OCI-M2 (cell line): ENCODE results near the gene ASXL2.
"Not testable (repeated sequence)": the region's sequence is repeated elsewhere in the genome, so short reads cannot be mapped to it uniquely, and the experiment has no call there.

ENCODE experiments used
- DNase-seq: peaks from one replicate; lab custom pipeline; 2025; ENCODE audit not compliant: unreplicated experiment; lab: John Stamatoyannopoulos, UW

ASXL2 gene

DNA sequence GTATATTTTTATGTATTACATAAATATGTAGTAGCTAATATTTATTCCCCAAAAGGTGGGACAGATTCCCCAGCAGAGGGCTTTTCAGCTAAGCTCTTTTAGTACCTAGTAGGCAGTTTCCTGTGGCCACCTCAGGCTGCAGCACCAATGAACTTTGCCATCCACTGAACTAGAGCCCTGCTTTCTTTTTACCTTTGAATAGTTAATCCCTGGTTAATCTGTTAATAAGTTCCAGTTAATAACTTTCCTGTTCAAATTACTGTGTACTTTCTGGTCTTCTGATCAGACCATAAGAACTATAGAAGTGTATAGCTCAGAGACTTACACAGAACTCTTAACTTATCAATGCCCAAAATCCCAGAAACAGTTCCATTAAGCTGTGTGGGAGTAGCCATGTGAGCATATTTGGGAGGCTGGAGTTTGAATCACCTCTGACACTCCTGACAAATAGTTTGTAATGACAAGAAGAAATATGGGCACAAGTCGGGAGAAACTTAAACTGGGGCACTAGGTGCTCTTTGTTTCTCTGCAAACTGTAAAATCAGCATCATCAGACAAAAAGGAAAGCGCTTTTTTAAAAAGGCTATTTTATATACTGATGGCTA lies 40.0 kb downstream of the ASXL2 start:
- no peak for DNase-seq

- DNase-seq, result no peak
Observed at GRCh38 chr2:25835906-25836305, 42.4 kb downstream of the ASXL2 start.

DNA sequence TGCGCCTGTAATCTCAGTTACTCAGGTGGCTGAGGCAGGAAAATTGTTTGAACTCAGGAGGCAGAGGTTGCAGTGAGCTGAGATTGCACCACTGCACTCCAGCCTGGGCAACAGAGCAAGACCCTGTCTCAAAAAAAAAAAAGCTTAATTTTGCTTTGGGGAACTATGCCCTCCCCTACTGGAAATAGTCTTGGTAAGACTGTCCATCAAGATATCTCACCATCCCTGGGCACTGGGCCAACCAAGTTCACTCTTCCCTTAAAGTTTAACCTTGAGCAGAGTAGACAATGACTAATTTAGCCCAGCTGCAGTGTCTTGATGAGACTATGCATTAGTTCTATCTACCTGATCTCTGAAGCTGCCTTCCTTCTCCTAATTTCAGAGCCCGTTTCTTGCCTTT lies 44.7 kb downstream of the ASXL2 start:
- no peak for DNase-seq

GRCh38 chr2:25832897-25833296 lies 45.4 kb downstream of the ASXL2 start:
- DNase-seq, result no peak

- no peak for DNase-seq
Observed at GRCh38 chr2:25831746-25832449, 46.4 kb downstream of the ASXL2 start.

DNA sequence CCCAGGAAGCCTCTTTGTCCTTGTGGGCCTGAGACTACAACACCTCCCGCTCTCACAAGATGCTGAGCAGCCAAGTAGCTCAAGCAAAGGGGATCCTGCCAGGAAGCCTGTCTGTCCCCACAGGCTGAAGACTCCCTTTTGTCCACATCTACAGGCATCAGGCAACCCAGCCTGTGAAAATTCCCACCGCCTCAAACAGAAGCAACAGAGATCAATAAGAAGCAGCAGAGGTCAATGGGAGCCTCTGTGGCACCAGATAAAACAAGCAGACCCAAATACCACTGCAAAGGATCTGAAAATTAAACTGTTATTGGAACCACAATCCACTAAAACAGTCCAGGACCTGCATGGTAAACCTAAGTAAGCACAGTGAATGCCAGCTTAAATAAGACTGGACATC lies 48.5 kb downstream of the ASXL2 start:
- no peak for DNase-seq

DNA sequence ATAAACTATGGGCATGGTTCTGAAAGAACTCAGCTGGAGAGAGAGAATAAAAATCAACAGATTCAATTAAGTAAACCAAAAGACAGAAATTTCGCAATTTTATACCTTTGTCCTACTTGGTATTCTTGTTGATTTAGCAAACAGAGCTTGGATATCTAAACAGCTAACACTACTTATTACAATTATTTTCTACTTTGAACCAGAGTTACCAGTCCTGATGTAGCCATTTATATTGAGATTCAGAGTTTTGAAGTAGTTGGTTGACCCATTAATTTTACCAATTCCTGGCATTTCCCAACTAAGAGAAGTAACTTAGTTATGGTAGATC lies 48.9 kb downstream of the ASXL2 start:
- no peak for DNase-seq

- DNase-seq, result not testable (repeated sequence)
Observed at GRCh38 chr2:25828532-25829376, 49.5 kb downstream of the ASXL2 start.

DNA sequence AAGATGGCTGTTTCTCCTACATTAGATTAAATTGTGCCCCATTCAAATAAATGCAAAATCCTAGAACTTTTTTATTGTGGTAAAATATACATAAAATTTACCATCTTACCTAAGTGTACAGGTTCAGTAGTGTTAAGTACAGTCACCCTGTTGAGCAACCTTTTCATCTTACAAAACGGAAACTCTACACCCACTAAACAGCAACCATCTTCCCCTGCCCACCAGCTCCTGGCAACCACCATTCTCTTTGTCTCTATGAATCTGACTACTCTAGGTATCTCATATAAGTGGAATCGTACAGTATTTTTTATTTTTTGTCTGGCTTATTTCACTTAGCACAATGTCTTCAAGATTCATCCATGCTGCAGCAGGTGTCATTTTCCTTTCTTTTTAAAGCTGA lies 53.0 kb downstream of the ASXL2 start:
- DNase-seq, result no peak

DNA sequence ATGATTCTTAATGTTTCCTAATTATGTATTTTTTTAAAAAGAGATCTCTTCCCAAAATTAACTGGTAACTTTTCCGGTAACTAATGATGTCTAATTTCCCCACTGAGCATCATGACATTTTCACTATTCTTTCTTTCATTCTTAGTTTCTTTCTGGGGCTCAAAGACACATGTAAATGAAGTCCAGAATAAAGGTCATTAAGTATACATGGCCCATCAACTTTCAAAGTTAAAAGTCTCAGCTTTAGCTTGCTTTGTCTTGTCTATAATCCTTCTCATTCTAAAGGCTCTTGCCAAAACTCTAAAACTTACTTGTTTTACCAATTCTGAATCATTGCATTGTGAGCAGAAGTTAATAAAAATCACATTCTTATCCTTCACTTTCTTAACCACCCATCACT lies 53.6 kb downstream of the ASXL2 start:
- no peak for DNase-seq

DNA sequence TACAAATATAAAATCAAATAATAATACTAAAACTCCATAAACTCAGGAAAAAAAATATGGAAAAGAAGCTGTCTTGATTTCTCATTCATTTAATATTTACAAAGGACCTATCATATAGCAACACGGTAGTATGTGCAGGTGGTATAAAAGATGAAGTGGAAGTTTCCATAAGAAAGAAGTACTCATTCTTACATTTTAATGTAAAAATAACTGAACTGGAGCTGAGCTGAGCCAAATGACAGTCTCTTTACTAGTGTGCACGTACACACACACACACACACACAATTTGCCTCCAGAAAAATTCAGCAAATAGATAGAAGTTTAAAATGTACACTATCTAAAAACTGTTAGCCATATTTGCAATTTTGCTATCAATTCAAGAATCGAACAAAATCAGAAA lies 54.1 kb downstream of the ASXL2 start:
- DNase-seq, result no peak

GRCh38 chr2:25822190-25823117 lies 55.8 kb downstream of the ASXL2 start:
- DNase-seq, result no peak

DNA sequence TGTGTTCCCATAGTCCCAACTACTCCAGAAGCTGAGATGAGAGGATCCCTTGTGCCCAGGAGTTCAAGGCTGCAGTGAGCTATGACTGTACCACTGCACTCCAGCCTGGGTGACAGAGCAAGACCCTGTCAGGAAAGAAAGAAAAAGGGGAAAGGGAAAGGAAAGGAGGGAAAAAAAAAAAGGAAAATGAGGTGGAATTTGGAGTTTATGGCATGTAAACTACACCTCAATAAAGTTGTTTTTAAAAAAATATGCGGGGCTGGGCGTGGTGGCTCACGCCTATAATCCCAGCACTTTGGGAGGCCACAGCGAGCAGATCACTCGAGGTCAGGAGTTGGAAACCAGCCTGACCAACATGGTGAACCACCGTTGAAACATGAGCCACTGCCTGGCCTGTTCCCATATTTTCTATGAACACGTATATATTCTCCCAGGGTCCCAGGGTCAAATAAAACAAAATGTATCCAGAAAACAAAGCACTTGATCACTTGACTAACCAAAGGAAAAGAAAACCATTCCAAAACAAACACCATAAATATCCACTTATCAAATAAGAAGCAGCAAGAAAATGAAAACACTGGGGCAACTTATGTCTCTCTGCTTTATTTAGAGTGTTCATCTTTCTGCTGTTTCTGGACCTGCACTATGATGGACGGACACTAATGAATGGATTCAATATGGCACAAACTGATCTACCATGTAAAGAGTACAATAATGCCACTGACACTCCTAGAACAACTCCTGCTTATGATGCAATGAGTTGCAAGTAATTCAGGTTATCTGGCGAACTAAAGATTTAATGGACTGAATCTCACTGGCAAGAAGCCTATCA lies 56.8 kb downstream of the ASXL2 start:
- no peak for DNase-seq

DNA sequence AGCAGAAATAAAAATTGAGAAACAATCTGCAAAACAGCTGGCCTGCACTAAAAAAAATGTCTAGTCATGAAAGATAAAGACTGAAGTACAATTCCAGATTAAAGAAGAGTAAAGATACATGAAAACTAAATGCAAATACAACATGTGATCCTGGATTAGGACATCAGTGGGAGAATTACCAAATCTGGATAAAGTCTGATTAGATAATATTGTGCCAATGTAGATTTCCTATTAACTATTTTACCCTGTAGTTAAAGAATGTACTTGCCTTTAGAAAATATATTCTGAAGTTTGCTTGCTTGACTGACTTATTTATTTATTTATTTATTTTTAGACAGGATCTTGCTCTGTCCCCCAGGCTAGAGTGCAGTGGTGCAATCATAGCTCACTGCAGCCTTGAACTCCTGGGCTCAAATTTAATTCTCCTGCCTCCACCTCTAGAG lies 58.7 kb downstream of the ASXL2 start:
- DNase-seq, result no peak

DNA sequence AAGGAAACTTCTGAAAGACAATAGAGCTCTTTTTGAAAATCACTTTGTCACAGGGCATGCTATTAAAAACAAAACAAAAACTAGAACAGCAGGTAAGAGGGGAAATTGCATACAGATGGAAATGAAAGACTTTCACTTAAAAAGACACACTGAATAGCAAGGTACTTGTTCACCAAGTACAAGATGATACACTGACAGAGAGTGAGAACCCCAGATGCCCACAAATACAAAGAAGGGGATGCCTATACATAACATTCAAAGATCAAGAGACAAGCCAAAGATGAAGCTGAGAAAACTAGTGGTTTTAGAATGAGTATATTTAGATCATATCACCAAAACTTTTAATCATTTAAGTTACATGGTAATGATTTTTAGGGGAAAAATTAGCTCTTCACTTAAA lies 60.7 kb downstream of the ASXL2 start:
- no peak for DNase-seq

DNA sequence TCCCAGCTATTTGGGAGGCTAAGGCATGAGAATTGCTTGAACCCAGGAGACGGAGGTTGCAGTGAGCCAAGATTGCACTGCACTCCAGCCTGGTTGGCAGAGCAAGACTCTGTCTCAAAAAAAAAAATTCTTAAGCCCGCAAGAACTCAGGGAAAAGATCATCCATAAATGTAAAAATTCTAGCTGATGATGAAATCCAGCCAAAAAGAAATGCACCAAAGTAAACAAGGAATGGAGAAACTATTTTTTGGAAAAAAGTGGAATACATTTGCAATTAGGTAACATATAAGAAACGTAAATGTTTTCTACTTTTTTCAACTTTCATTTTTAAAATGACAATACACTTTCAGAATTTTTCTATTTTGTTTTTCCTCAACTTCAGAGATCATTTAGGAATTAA lies 61.3 kb downstream of the ASXL2 start:
- DNase-seq, result no peak

DNA sequence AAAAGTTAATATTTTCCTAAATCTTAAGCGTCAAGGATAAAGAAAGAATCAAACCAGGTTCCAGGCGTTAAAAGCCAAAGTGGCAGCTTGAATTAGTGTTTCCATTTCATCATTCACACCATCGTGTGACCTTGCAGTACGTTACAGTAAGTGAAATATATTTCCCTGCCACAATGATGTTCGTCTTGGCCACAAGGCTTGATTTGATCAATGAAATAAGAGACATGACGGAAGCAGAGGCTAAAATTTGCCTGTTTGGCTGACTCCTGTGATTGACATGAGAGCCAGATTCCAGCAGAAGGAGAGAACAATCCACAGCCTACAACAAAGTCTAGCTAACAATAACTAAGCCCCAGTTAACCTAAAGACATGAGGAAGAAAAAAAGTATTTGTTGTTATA lies 62.0 kb downstream of the ASXL2 start:
- DNase-seq, result no peak

GRCh38 chr2:25814681-25815080 lies 63.6 kb downstream of the ASXL2 start:
- no peak for DNase-seq

DNA sequence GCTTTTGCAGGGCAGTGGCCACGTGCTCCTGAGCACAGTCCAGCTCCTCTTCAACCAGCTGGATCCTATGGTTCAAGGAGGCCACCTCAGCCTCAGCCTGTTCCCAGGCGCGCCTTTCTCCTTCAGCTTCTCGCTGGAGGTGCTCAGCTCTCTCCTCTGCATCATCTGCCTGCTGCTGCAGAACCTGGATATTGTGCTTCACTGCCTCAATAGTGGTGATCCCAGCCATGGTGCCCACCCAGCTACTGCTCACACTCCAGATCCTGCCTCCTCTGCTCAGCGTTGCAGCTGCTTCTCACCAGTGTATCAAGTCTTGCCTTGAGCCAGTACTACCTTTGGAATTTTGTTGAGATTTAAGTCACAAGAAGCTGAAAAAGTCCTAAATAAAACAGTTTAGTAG lies 67.9 kb downstream of the ASXL2 start:
- no peak for DNase-seq

- no peak for DNase-seq
Observed at GRCh38 chr2:25809646-25810045, 68.6 kb downstream of the ASXL2 start.
